GM19395 (cell line): ENCODE data around the gene STON2.
"Not testable (repeated sequence)": the region's sequence is repeated elsewhere in the genome, so short reads cannot be mapped to it uniquely, and the experiment has no call there.

ENCODE experiments used
- ATAC-seq: cut with Tn5 transposase; IDR thresholded peaks from one replicate; pipeline ENCODE4 v1.9.1; 2021; ENCODE audit warnings: mild to moderate bottlenecking, moderate library complexity; ENCODE audit not compliant: unreplicated experiment

Gene STON2

DNA sequence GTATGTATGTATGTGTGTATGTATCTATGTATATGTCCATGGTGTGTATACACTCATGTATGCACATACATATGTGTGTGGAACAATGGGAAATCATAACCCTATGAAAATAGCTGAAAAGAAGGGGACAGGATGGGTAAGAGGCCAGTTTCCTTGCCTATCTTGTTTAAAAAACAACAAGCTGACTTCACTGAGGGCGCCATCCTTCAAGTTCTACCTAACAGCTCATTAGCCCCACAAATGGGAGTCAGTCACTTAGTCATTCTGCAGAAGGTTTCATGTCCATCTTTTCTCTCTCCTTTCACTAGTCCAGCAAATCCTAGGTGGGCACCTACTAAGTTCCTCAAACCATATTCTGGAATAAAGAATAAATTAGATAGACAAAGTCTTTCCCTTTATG is 14.7 kb downstream of the STON2 start:
- no peak for ATAC-seq

DNA sequence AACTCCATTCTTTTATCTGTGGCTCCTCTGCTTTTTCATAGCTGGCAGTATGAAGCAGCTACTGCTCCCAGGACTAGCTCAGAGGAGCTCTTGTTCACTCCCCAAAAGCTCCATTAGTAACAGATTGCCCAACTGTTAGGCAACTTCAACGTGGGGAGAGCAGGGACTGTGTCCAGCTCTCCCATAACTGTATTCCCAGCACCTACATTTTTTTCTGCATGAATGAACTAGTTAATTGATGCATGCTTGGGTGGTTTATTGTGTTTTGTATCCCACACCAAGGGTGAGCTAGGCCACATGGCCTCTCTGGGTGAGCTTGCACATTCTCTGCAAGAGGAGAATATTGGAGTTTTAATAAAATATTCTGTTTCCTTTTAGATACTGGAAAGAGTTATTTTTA is 15.2 kb downstream of the STON2 start:
- ATAC-seq: no peak

DNA sequence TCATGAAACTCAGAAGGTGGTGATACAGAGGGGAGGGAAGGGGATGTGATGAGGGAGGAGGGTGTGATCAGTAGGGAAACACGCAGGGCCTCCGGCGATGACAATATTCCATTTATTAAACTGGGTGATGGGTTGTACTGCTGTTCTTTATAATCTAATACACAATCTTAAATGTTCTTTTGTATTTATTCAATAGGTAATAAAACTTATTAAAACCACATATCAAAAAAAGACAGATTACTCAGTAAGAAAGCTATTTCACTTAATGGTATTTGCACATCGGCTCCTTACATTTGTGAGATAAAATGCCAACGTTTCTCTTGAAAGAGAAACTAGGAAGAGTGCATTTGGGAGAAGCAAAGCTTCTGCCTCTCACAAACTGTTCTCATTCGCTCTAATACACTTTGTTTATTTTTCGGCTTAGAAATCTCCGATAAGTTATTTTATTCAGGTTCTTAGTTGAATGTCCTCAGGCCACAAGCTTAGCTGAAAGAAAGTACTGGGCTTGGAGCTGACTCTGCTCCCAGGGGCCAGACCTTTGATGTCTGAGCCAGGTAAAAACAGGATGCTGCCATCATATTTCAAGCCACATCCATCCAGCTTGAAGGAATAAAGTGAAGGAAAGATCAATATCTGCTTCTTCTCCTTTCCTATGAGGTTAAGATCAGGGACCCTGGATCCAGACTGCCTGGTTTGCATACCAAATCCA is 17.5 kb downstream of the STON2 start:
- no peak for ATAC-seq

GRCh38 chr14:81380009-81380408 is 20.1 kb downstream of the STON2 start:
- not testable (repeated sequence) for ATAC-seq

DNA sequence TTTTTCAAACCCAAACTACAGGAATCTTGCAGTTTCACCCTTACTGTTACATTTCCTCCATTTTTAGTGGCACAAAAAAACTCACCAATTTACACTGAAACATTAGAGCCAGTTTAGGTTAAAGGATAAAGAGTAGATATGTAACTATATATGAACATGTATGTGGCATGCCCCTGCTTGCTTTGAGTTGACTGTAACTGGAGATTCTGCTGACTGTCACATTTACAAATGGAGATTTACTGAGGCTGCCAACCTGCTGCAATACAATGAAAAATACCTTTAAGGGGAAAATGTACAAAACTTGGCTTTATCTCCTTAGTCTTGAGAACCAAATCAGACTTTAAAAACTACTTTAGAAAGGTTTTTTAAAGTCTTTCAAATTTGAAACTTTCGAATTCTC is 28.3 kb downstream of the STON2 start:
- no peak for ATAC-seq

DNA sequence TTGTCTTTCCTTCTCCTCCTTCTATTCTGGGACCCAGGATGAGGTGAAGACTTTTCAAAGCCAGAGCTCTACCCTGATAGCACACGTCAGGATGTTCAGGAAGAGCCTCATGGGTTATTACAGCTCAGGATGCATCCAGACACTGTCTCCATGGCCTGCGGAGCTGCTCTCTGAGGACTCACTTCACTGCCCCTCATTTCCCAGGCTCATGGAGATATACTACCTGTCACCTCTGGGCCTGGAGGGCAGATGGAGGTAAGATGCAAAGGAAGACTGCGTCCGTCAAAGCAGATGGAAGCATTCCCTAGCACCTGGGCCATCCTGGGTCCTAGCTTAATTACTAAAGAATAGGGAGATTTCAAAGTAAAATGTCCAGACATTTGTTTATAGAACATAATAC is 32.6 kb downstream of the STON2 start:
- ATAC-seq: no peak

DNA sequence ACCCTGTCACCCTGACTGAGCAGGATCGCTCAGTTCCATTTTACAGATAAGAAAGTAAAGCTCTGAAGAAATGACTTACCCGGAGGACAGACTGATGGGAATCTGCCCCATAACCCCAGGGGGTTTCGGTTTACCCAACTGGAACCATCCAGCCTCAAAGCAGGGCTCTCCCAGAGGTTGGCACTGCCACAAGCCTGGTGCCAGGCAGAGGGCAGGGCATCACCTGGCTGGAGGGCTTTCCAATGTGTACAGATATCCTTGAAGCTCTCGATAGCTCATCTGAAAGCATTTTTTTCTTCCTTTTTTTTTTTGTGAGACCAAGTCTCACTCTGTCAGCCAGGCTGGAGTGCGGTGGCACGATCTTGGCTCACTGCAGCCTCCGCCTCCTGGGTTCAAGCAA is 33.2 kb downstream of the STON2 start:
- ATAC-seq: no peak

DNA sequence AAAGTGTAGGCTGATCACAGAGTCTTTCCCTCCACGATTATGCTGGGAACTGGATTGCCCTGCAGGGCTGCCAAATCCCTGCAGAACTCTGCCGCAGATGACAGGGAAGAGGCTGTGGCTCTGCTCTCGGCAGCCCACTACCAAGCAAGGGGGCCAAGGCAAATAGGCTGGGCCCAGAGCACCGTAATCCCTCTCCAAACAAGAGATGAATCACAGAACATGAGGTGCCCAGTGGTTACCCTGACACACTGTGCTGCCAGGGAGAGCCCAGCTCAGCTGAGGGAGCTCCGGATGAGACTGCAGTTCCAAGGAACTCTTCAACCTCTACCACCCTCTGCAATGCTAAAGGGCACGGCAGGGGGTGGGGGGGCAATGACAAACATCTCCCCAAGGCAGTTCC is 33.9 kb downstream of the STON2 start:
- no peak for ATAC-seq

DNA sequence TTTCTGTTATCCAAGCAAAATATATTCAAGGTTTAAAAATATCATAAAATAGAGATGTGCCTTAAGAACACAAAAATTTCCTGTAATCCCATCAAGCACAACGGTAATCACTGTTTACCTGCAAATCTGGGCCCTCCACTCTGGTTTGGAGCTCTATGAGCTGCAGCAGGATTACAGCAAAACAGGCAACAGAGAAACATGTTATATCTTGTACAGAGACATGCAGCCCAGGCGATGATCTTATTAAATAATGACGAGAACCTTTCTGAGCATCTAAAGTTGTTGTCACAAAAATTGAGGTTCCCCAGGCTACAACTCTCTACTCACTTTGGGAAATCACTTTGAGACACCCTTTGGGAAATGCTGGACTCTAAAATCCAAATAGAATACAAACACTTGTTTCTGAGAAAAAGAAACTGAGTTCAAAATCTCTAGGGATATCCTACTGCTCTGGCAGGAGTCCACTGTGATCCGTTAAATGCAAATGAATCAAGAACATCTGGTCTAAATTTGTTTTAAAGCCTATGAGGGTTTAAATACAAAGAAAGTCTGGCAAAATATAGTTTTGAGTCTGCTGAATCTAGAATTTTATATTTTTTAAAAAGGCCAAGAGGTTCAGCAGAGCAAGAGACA is 36.3 kb downstream of the STON2 start:
- no peak for ATAC-seq

DNA sequence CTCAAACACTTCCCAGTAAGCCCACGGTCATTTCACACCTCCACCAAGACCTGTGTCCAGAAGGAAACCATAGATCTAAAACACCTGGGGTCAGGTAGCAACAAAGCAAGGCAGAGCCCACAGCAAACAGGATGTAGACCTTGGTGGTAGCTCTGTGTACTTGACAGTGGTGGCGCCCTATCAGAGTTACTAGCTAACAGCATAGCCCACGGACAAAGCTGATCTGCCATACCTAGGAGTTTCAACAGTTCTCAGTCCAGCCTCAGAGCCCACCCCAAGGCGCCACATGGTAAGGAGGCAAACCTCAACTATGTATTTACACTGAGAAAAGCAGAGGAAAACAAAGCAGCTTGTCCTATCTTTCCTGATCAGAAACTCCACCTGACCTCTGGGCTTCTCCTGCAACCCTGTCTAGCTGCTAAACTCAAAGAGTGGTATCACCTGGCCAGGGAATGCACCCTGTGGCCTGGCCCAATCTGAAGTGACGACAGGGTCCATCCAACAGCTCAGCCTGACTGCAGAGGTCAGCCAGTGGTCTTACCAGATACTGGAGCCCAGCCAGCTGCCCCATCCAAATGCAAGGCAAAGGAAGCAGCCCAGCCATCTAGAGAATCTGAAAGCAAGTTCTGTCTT is 46.3 kb downstream of the STON2 start:
- no peak for ATAC-seq

DNA sequence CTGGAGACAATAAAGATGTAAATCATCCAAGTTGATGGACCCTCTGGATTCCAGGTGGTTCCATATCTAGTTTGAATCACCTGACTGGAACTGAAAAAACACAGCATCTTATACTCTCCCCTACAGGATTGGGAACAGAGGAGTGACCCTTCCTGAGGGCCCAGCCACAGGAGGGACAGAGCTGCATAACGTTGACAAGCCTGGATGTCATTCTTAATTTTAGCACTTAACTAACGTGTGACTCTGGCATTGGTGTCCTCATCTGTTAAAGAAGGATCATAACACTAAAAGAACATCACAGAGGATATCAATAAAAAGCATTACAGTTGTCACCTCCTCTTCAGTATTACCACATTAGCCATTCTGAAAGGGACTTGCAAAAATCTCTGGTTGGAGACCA is 47.7 kb downstream of the STON2 start:
- ATAC-seq: no peak

GRCh38 chr14:81351205-81351604 is 48.9 kb downstream of the STON2 start:
- ATAC-seq: no peak

DNA sequence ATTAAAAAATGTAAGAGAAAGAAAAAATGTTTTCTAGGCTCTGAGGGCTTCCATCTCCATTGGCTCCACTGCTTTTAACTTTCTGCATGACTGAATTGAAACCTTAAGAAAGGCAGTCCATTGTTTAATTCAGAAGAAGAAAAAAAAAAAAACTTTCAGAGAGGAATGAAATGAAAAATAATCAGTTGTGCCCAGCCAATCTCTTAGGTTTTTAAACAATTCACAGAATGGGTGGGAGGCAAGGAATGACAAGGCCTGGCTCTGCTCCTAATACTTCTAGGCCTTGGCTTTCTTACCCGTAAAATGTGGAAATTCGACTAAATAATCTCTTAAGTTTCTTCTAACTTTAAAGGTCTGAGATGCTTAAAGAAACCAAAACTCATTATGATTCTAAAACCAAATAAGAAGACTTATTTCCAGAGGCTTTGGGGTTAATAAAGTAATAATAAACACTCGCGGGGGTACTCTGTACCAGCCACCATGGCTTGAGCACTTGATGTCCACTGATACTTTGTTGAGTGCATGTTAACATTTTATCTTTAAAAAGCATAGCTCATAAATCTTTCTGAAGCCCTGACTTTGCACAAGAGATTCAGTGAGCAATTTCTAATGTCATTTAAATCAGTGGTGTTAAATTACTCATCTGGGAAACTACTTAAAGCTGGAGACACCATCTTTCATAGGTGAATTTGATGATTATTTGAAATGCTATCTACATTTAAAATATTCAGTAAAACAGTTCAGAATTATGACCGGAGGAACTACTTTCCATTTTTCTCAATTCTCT is 49.6 kb downstream of the STON2 start:
- ATAC-seq: no peak

GRCh38 chr14:81348061-81348460 is 52.1 kb downstream of the STON2 start:
- ATAC-seq: no peak

- ATAC-seq: no peak
Measured at GRCh38 chr14:81345781-81346180, 54.3 kb downstream of the STON2 start.

- ATAC-seq: no peak
Measured at GRCh38 chr14:81344481-81345160, 55.5 kb downstream of the STON2 start.

GRCh38 chr14:81343701-81344100 is 56.4 kb downstream of the STON2 start:
- ATAC-seq: no peak

GRCh38 chr14:81342850-81343580 is 57.1 kb downstream of the STON2 start:
- no peak for ATAC-seq

DNA sequence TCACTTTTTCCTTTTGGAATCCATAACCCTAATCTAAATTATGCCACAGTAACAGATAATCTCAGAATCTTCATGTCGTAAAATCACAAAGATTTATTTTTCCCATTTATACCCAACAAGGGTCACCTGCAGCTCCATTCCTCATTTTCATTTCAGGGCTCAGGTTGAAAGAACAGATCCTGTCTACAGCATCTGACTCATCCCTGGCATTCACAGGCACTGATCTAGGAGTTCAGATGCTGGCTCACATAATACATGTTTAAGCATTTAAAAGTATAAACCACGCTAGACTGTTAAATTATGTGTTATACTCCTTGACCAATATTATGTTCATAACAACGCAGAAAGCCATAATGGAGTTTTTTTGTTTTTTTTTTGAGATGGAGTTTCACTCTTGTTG is 58.3 kb downstream of the STON2 start:
- ATAC-seq: no peak

DNA sequence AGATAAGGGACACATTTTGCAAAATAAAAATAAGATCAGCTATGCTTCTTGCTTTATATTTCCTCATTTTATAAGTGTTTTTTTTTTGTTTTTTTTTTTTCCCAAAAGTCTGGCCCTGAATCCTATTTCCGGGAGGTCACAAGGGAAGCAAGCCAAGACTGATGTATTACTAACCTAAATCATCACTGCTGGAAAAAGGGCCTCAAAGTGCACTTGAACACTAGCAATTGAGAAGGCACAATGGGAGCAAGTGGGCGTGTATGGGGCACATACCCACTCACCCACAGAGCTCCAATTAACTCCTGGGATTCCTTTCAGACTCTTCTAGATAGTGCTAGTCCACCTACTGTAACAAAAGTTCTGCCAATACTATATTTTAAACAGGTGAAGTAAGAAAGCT is 58.8 kb downstream of the STON2 start:
- no peak for ATAC-seq
